ENCODE data around the gene IL24. TPM values are rescaled to one million over a fixed set of nuclear protein-coding genes. Genes with fewer than 3 reads are reported as not detected.
A peak's percentile ranks its signal among the peaks of the same experiment; 100 is the strongest.

The IL24 gene
- total and polyA plus RNA-seq, 9 donors = 0.11 to 0.30 (median 0.15) TPM; not detected in 2

GRCh38 chr1:206911064-206911663 lies 13.9 kb downstream of the IL24 start:
- peak; percentile 77 for DNase-seq
- H3K27me3 ChIP-seq (ENCODE audit: control insufficient read depth, insufficient read depth, low read length) = peaks cover 54% of the 10 kb centered on the region
- H3K27ac ChIP-seq (ENCODE audit: low read length) = no peak overlapping the region
- no peaks in the 10 kb centered on the region for H3K9me3 ChIP-seq (replicated peaks; ENCODE audit: control insufficient read depth, low read depth, low read length)
- no peaks in the 10 kb centered on the region for H3K36me3 ChIP-seq (ENCODE audit: control insufficient read depth, insufficient read depth, low read length)
- H3K4me3 ChIP-seq (ENCODE audit: low read length) = no peak overlapping the region
- no CpG with 5 or more reads among the region's 1 CpG for WGBS (ENCODE audit: insufficient coverage)
- peaks cover 11% of the 10 kb centered on the region for H3K4me1 ChIP-seq (ENCODE audit: control insufficient read depth, insufficient read depth, low read length)

- H3K4me3 ChIP-seq (ENCODE audit: low read length) = no peak overlapping the region
- H3K4me1 ChIP-seq (ENCODE audit: control insufficient read depth, insufficient read depth, low read length) = peaks cover 11% of the 10 kb centered on the region
- peak; percentile 91 for DNase-seq
- no peaks in the 10 kb centered on the region for H3K9me3 ChIP-seq (replicated peaks; ENCODE audit: control insufficient read depth, low read depth, low read length)
- 22% methylated on average over 6 of the region's 7 CpGs for whole genome bisulfite sequencing (ENCODE audit: insufficient coverage)
- H3K36me3 ChIP-seq (ENCODE audit: control insufficient read depth, insufficient read depth, low read length) = no peaks in the 10 kb centered on the region
- H3K27me3 ChIP-seq (ENCODE audit: control insufficient read depth, insufficient read depth, low read length) = peaks cover 47% of the 10 kb centered on the region
- H3K27ac ChIP-seq (ENCODE audit: low read length) = no peak overlapping the region
Measured at GRCh38 chr1:206912445-206913095, 15.3 kb downstream of the IL24 start.

- Histone ChIP-seq H3K4me1 (ENCODE audit: control insufficient read depth, insufficient read depth, low read length) (peaks cover 11% of the 10 kb centered on the region), H3K4me3 (ENCODE audit: low read length) (no peak overlapping the region), H3K27me3 (ENCODE audit: control insufficient read depth, insufficient read depth, low read length) (peaks cover 34% of the 10 kb centered on the region), H3K36me3 (ENCODE audit: control insufficient read depth, insufficient read depth, low read length) (no peaks in the 10 kb centered on the region), H3K9me3 (replicated peaks; ENCODE audit: control insufficient read depth, low read depth, low read length) (no peaks in the 10 kb centered on the region), H3K27ac (ENCODE audit: low read length) (no peak overlapping the region)
- no peak for DNase-seq
- WGBS (ENCODE audit: insufficient coverage) = 92% methylated on average over 6 of the region's 12 CpGs
Measured at GRCh38 chr1:206913766-206914537, 16.7 kb downstream of the IL24 start.

GRCh38 chr1:206915030-206915735 lies 17.9 kb downstream of the IL24 start:
- Histone ChIP-seq H3K27ac (ENCODE audit: low read length) (no peak overlapping the region), H3K27me3 (ENCODE audit: control insufficient read depth, insufficient read depth, low read length) (peaks cover 22% of the 10 kb centered on the region), H3K4me1 (ENCODE audit: control insufficient read depth, insufficient read depth, low read length) (no peaks in the 10 kb centered on the region), H3K9me3 (replicated peaks; ENCODE audit: control insufficient read depth, low read depth, low read length) (no peaks in the 10 kb centered on the region), H3K36me3 (ENCODE audit: control insufficient read depth, insufficient read depth, low read length) (no peaks in the 10 kb centered on the region), H3K4me3 (ENCODE audit: low read length) (no peak overlapping the region)
- WGBS (ENCODE audit: insufficient coverage) = 86% methylated on average over 12 of the region's 15 CpGs
- DNase-seq = no peak

- Histone ChIP-seq H3K27ac (ENCODE audit: low read length) (no peak overlapping the region), H3K4me1 (ENCODE audit: control insufficient read depth, insufficient read depth, low read length) (no peaks in the 10 kb centered on the region), H3K36me3 (ENCODE audit: control insufficient read depth, insufficient read depth, low read length) (no peaks in the 10 kb centered on the region), H3K9me3 (replicated peaks; ENCODE audit: control insufficient read depth, low read depth, low read length) (no peaks in the 10 kb centered on the region), H3K4me3 (ENCODE audit: low read length) (no peak overlapping the region), H3K27me3 (ENCODE audit: control insufficient read depth, insufficient read depth, low read length) (peaks cover 19% of the 10 kb centered on the region)
- DNase-seq = no peak
- WGBS (ENCODE audit: insufficient coverage) = 68% methylated on average over 5 of the region's 8 CpGs
Measured at GRCh38 chr1:206916000-206916709, 18.9 kb downstream of the IL24 start.

- Histone ChIP-seq H3K36me3 (ENCODE audit: control insufficient read depth, insufficient read depth, low read length) (no peaks in the 10 kb centered on the region), H3K9me3 (replicated peaks; ENCODE audit: control insufficient read depth, low read depth, low read length) (no peaks in the 10 kb centered on the region), H3K27me3 (ENCODE audit: control insufficient read depth, insufficient read depth, low read length) (peaks cover 8% of the 10 kb centered on the region), H3K27ac (ENCODE audit: low read length) (no peak overlapping the region), H3K4me3 (ENCODE audit: low read length) (no peak overlapping the region), H3K4me1 (ENCODE audit: control insufficient read depth, insufficient read depth, low read length) (peaks cover 8% of the 10 kb centered on the region)
- 64% methylated on average over 3 of the region's 3 CpGs for WGBS (ENCODE audit: insufficient coverage)
- no peak for DNase-seq
Measured at GRCh38 chr1:206918076-206918475, 20.8 kb downstream of the IL24 start.

- peaks cover 15% of the 10 kb centered on the region for H3K4me1 ChIP-seq (ENCODE audit: control insufficient read depth, insufficient read depth, low read length)
- WGBS (ENCODE audit: insufficient coverage) = 62% methylated on average over 2 of the region's 7 CpGs
- no peaks in the 10 kb centered on the region for H3K36me3 ChIP-seq (ENCODE audit: control insufficient read depth, insufficient read depth, low read length)
- H3K27me3 ChIP-seq (ENCODE audit: control insufficient read depth, insufficient read depth, low read length) = no peaks in the 10 kb centered on the region
- no peak within 1 kb of the TSS for H3K4me3 ChIP-seq (ENCODE audit: low read length)
- H3K9me3 ChIP-seq (replicated peaks; ENCODE audit: control insufficient read depth, low read depth, low read length) = no peaks in the 10 kb centered on the region
- H3K27ac ChIP-seq (ENCODE audit: low read length) = peak within 1 kb of the TSS; percentile 75
- DNase-seq = peak; percentile 79
Measured at GRCh38 chr1:206921772-206922265, 24.6 kb downstream of the IL24 start, which contains the start of gene FCMR. Gene FCMR (minus strand): TSS chr1:206921941. CDS start chr1:206921854, 87 bp downstream.

- Histone ChIP-seq H3K27ac (ENCODE audit: low read length) (peak overlapping the region; percentile 72), H3K9me3 (replicated peaks; ENCODE audit: control insufficient read depth, low read depth, low read length) (no peaks in the 10 kb centered on the region), H3K4me3 (ENCODE audit: low read length) (no peak overlapping the region), H3K36me3 (ENCODE audit: control insufficient read depth, insufficient read depth, low read length) (no peaks in the 10 kb centered on the region), H3K27me3 (ENCODE audit: control insufficient read depth, insufficient read depth, low read length) (no peaks in the 10 kb centered on the region), H3K4me1 (ENCODE audit: control insufficient read depth, insufficient read depth, low read length) (peaks cover 15% of the 10 kb centered on the region)
- 71% methylated on average over 1 of the region's 1 CpG for WGBS (ENCODE audit: insufficient coverage)
- no peak for DNase-seq
Measured at GRCh38 chr1:206922524-206922923, 25.3 kb downstream of the IL24 start.
